ENCODE measurements around the gene ARHGAP26.

- TF ChIP-seq CTCF (IDR thresholded peaks at IDR 0.05) (no peak), EP300 (IDR thresholded peaks at IDR 0.05) (no peak), POLR2A (IDR thresholded peaks at IDR 0.05) (no peak)
Measured at GRCh38 chr5:143085319-143085917, 315.2 kb downstream of the ARHGAP26 start.
